Stimulated activated effector memory CD8-positive, alpha-beta T cell treated with anti-CD3 and anti-CD28 coated beads, Interleukin-12 subunit alpha, Interleukin-12 subunit beta, amount 100 ng/mL, for 72 hours (primary cell): ENCODE measurements around the gene NOP14.

ENCODE experiments used
- ATAC-seq: fragments of 150-1000 bp; cut with Tn5 transposase; 2 replicates; pipeline ENCODE4 v1.10.0; 2021
- DNase-seq, 2 donors: peaks; one replicate each; pipeline ENCODE4 v3.0.0; 2021 to 2022; ENCODE audit warnings: low spot score in 2 of 2
- H3K27ac Mint-ChIP-seq: one replicate; pipeline ENCODE4 v1.8.0; 2022; ENCODE audit warnings: mild to moderate bottlenecking, mixed read lengths
- H3K36me3 Mint-ChIP-seq: one replicate; pipeline ENCODE4 v1.8.0; 2022; ENCODE audit warnings: mild to moderate bottlenecking, mixed read lengths
- H3K4me1 Mint-ChIP-seq: one replicate; pipeline ENCODE4 v1.8.0; 2022; ENCODE audit warnings: mixed read lengths
- H3K4me3 Mint-ChIP-seq: one replicate; pipeline ENCODE4 v1.8.0; 2022; ENCODE audit warnings: mild to moderate bottlenecking, mixed read lengths
- H3K9me3 Mint-ChIP-seq: one replicate; pipeline ENCODE4 v1.8.0; 2022; ENCODE audit warnings: mixed read lengths

Gene NOP14

GRCh38 chr4:2932321-2932950 is 30.8 kb downstream of the NOP14 start:
- Mint-ChIP-seq H3K4me3 (peak overlapping the region; percentile 98), H3K4me1 (peaks cover 33% of the 10 kb centered on the region), H3K9me3 (no peaks in the 10 kb centered on the region), H3K27ac (peak overlapping the region; percentile 96), H3K36me3 (peaks cover 96% of the 10 kb centered on the region)
- DNase-seq (no peak), ATAC-seq (no peak)

- Mint-ChIP-seq H3K36me3 (peaks cover 96% of the 10 kb centered on the region), H3K9me3 (no peaks in the 10 kb centered on the region), H3K4me3 (peak overlapping the region; percentile 98), H3K27ac (peak overlapping the region; percentile 96), H3K4me1 (peaks cover 25% of the 10 kb centered on the region)
- peak; percentile 6 for ATAC-seq
- DNase-seq, result peak; percentile 46 to 81
Observed at GRCh38 chr4:2931512-2932301, 31.5 kb downstream of the NOP14 start.

GRCh38 chr4:2930758-2931511 is 32.3 kb downstream of the NOP14 start:
- no peak for DNase-seq
- no peaks in the 10 kb centered on the region for H3K9me3 Mint-ChIP-seq
- H3K36me3 Mint-ChIP-seq, result peaks cover 96% of the 10 kb centered on the region
- H3K27ac Mint-ChIP-seq, result peak overlapping the region; percentile 96
- no peak for ATAC-seq
- peak overlapping the region; percentile 98 for H3K4me3 Mint-ChIP-seq
- peaks cover 19% of the 10 kb centered on the region for H3K4me1 Mint-ChIP-seq

GRCh38 chr4:2930135-2930757 is 33.0 kb downstream of the NOP14 start:
- no peaks in the 10 kb centered on the region for H3K9me3 Mint-ChIP-seq
- peak overlapping the region; percentile 98 for H3K4me3 Mint-ChIP-seq

GRCh38 chr4:2929469-2929868 is 33.7 kb downstream of the NOP14 start:
- no peak for ATAC-seq
- Mint-ChIP-seq H3K9me3 (no peaks in the 10 kb centered on the region), H3K36me3 (peaks cover 96% of the 10 kb centered on the region), H3K4me3 (no peak overlapping the region), H3K27ac (peak overlapping the region; percentile 80), H3K4me1 (peaks cover 19% of the 10 kb centered on the region)
- DNase-seq, result no peak

More at GRCh38 chr4:2930135-2930757, 33.0 kb downstream of the NOP14 start:
- H3K36me3 Mint-ChIP-seq, result peaks cover 96% of the 10 kb centered on the region
- H3K27ac Mint-ChIP-seq, result peak overlapping the region; percentile 80
- H3K4me1 Mint-ChIP-seq, result peaks cover 19% of the 10 kb centered on the region
- DNase-seq, result no peak
- no peak for ATAC-seq

GRCh38 chr4:2928242-2929176 is 34.7 kb downstream of the NOP14 start:
- no peak overlapping the region for H3K4me3 Mint-ChIP-seq
- H3K9me3 Mint-ChIP-seq, result no peaks in the 10 kb centered on the region
- peak overlapping the region; percentile 80 for H3K27ac Mint-ChIP-seq
- DNase-seq (no peak), ATAC-seq (no peak)
- H3K36me3 Mint-ChIP-seq, result peaks cover 97% of the 10 kb centered on the region
- peaks cover 23% of the 10 kb centered on the region for H3K4me1 Mint-ChIP-seq

DNA sequence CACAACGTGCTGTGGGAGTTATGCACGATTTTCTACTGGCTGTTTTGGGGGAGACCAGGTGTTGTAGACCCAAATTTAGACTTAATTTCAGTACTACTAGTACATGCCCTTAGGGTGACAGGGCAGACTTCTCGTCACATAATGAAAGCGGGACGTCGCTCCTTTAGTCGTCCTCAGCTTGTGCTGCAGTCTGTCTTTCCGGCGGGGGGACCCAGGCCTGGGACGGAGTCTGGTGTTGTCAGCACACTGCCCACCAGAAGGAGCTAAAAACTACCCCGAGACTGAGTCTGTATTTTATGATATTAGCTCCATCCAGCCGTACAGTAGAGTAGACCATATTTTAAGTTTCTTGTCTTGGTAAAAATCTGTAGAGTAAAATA is 35.5 kb downstream of the NOP14 start:
- Mint-ChIP-seq H3K4me3 (no peak overlapping the region), H3K4me1 (peaks cover 21% of the 10 kb centered on the region), H3K9me3 (no peaks in the 10 kb centered on the region), H3K36me3 (peaks cover 97% of the 10 kb centered on the region), H3K27ac (peak overlapping the region; percentile 33)
- DNase-seq, result no peak
- ATAC-seq, result no peak

DNA sequence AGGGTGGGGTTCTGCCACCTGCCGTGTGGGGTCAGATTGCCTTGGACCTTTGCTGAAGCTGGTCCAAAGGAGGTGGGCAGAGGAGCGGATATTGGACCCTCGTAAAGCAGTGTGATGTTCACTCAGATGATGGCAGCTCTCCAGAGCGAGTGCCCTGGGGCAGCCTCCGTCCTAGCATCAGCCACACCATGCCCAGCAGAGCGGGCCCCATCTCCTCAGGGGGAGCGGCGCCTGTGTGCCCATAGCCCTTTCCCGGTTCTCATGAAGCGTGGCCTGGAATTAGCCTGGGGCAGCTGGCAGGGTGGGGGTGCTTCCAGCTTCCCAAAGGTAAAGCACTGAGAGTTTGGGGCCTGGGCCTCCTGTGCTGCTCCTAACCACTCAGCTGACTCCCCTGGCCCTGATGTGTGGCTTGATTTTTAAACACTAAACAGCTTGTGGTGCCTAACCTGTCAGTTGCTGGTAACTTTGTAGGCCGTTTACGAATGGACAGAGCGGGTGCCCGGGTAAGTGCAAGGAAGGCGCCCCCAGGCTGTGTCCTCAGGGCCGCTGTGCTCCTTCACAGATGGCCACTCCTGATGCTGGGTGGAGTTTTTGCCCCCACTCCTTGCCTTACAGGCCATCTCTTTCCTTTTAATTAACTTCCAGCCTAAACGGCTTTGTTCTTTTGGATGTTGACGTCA is 36.0 kb downstream of the NOP14 start:
- ATAC-seq (no peak), DNase-seq (no peak)
- Mint-ChIP-seq H3K4me1 (peaks cover 22% of the 10 kb centered on the region), H3K27ac (peak overlapping the region; percentile 83), H3K9me3 (no peaks in the 10 kb centered on the region), H3K36me3 (peaks cover 97% of the 10 kb centered on the region), H3K4me3 (no peak overlapping the region)

DNA sequence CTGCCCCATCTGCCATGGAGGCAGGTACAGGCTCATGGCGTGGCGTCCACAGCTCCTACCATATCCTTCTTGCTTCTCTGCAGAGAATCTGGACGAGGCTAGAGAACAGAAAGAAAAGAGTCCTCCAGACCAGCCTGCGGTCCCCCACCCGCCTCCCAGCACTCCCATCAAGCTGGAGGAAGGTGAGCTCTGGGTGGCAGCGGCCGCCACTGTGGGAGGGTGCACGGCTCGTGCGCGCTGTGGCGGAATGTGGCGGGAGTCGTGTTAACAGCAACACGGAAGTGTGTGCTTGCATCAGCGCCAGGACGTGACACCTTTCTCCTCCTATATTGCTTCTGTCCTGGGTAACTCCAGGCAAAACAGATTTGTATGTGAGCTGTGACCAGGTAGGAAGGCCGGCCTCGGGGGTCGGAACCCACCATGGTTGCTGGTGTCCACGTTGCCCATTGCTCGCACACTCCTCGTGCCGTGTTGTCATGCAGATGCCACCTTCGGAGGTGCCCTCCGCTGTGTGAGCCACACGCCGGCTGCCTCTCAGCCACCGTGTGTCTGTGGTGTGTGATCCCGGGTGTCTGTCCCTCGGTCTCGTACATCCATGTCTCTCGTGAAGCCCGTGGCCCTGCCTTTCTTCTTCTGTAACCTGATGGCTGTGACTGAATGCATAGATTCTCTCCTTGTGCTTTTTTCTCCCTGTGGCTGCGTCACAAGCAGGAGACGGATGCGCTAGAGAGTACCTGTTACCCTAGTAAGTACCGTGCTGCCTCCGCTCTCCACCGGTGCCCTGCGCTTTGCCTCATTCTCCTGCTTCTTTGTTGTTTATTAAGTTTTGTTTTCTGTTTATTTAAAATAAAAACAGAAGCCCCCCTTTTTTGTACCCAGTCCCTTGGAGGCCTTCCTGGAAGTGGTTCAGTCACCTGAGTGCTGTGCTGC is 37.0 kb downstream of the NOP14 start:
- Mint-ChIP-seq H3K27ac (peak overlapping the region; percentile 83), H3K4me1 (peaks cover 23% of the 10 kb centered on the region), H3K36me3 (peaks cover 97% of the 10 kb centered on the region), H3K4me3 (no peak overlapping the region), H3K9me3 (no peaks in the 10 kb centered on the region)
- DNase-seq (no peak), ATAC-seq (no peak)

- DNase-seq (no peak), ATAC-seq (no peak)
- peaks cover 30% of the 10 kb centered on the region for H3K4me1 Mint-ChIP-seq
- peak overlapping the region; percentile 83 for H3K27ac Mint-ChIP-seq
- peaks cover 97% of the 10 kb centered on the region for H3K36me3 Mint-ChIP-seq
- no peak overlapping the region for H3K4me3 Mint-ChIP-seq
- H3K9me3 Mint-ChIP-seq, result no peaks in the 10 kb centered on the region
Observed at GRCh38 chr4:2925496-2925895, 37.7 kb downstream of the NOP14 start.

DNA sequence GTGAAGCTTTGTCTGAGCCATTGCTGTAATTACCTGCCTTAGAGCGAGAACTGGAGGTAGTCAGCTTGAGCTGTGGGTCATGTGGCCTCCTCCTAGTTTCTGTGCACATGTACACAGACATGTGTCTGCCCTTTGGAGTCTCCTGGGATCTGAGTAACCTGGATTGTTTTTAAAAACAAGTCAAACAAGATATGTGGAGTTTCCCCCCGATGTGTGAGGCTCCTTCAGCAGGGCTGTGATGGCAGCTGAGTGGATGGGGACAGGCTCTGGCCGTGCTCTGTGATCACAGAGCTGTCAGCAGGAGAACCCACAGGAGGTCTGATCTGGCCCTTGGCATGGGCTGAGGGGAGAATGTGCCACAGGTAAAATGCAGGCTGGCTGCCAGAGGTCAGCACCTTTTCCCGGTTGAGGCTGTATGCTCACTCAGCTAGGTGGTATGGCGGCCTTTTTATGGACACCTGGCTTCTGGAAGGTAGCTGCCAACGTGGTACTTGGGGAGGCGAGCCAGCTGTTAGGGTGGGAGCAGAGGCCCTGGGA is 38.4 kb downstream of the NOP14 start:
- Mint-ChIP-seq H3K9me3 (peaks cover under 1% of the 10 kb centered on the region), H3K36me3 (peaks cover 97% of the 10 kb centered on the region), H3K4me3 (no peak overlapping the region), H3K27ac (peak overlapping the region; percentile 83), H3K4me1 (peaks cover 37% of the 10 kb centered on the region)
- no peak for ATAC-seq
- no peak for DNase-seq

- ATAC-seq (no peak), DNase-seq (no peak)
- Mint-ChIP-seq H3K9me3 (peaks cover 4% of the 10 kb centered on the region), H3K4me3 (no peak overlapping the region), H3K36me3 (peaks cover 97% of the 10 kb centered on the region), H3K27ac (peak overlapping the region; percentile 88), H3K4me1 (peaks cover 41% of the 10 kb centered on the region)
Observed at GRCh38 chr4:2924286-2924685, 38.9 kb downstream of the NOP14 start.

DNA sequence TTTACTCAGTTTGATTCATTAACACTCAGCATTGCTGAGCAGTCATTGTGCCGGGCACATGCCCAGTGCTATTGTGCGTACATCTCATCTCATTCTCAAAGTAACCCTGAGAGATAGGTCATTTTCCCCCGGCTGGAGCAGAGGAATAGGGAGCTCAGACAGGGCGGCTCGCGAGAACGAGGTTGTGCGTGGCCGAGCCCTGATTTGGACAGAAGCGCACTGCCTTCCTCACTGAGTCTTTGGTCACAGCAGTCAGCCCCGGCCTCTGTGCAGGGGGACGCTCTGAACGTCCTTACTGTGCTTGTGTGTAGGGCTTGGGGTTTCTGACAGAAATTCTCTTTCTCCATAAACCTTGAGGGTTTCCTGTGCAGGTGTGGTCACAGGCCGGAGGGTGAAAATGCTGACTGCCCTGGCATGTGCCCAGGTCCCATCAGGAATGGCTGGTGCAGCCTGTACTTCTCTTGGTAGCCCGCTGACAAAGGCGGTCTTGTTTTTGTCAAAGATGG is 39.5 kb downstream of the NOP14 start:
- peak overlapping the region; percentile 88 for H3K27ac Mint-ChIP-seq
- H3K9me3 Mint-ChIP-seq, result peaks cover 4% of the 10 kb centered on the region
- H3K4me1 Mint-ChIP-seq, result peaks cover 41% of the 10 kb centered on the region
- no peak for ATAC-seq
- no peak for DNase-seq
- peak overlapping the region; percentile 22 for H3K4me3 Mint-ChIP-seq
- peaks cover 97% of the 10 kb centered on the region for H3K36me3 Mint-ChIP-seq
